Lower lobe of right lung (tissue), 2 donors: ENCODE data around the gene ANKRD55. TPM values are rescaled to one million over a fixed set of nuclear protein-coding genes. Genes with fewer than 3 reads are reported as not detected.
"Not testable (repeated sequence)": the region's sequence is repeated elsewhere in the genome, so short reads cannot be mapped to it uniquely, and the experiment has no call there.

Source experiments
- ATAC-seq, 2 donors: fragments of 200-7000 bp; cut with Tn5 transposase; one replicate each; pipeline ENCODE4 v1.9.1; 2020 to 2022; ENCODE audit warnings: mild to moderate bottlenecking in 2 of 2, moderate library complexity in 2 of 2
- DNase-seq: peaks from one replicate; pipeline ENCODE4 v3.0.0-alpha.2; 2020
- H3K27ac ChIP-seq: fragments of 200-600 bp; one replicate; pipeline ENCODE4 v1.8.0; 2022
- H3K27me3 ChIP-seq: fragments of 200-600 bp; one replicate; pipeline ENCODE4 v1.8.0; 2022; ENCODE audit warnings: low read depth
- H3K36me3 ChIP-seq: fragments of 200-600 bp; one replicate; pipeline ENCODE4 v1.8.0; 2022; ENCODE audit warnings: mild to moderate bottlenecking
- H3K4me1 ChIP-seq: fragments of 200-600 bp; one replicate; pipeline ENCODE4 v1.8.0; 2022
- H3K4me3 ChIP-seq: fragments of 200-600 bp; one replicate; pipeline ENCODE4 v1.8.0; 2022; ENCODE audit warnings: mild to moderate bottlenecking
- H3K9me3 ChIP-seq: fragments of 200-600 bp; one replicate; pipeline ENCODE4 v1.8.0; 2022
- intact Hi-C: fragments of 100-400 bp; cut with DNase I; formaldehyde crosslinking; loops from one replicate; pipeline ENCODE4 v1.11.0; 2022
- total RNA-seq: library from RNA; stranded (reverse); fragmentation: NEBNext Ultra II Directional; extraction: Animal tissue kit (Norgen Biotek cat#: 25700); gene quantifications from one replicate; pipeline ENCODE4 v1.2.1, GENCODE V29; 2021
- TF ChIP-seq, protein P1 (sequence below): fragments of 200-600 bp; IDR thresholded peaks from one replicate; pipeline ENCODE4 v1.8.0; 2022; ENCODE audit warnings: antibody characterized with exemption, mild to moderate bottlenecking
- donor health status: DM: no; HTN: yes; CAD: no; lungs with severe emphysema.

ANKRD55 gene
- total RNA-seq, 1 donor from 2014 or later, result 0.41 TPM

DNA sequence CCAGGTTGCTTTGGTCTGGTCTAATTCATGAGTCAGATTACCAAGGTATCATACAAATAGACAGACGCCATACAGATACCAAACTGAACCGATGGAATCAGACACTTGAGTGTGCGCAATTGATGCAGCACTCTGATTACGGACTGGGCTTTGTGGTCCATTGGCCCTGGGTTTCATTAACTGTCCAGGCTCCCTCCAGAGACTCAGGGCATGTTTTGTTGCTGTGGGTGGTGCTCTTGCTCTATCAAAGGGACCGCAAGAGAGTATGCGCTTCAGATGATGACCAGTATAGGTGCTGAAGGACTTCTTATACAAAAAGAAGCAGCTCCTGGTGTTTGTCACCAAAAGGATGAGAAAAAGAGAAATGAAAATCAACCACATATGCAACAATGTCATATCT, 36.9 kb upstream of the ANKRD55 start:
- intact Hi-C loops, result loop anchor here (5.0 kb wide), 1 partner anchor 567 kb away; no protein-coding TSS in a partner anchor
- no peak overlapping the region for H3K27ac ChIP-seq
- H3K27me3 ChIP-seq, result no peaks in the 10 kb centered on the region
- H3K4me3 ChIP-seq, result no peak overlapping the region
- DNase-seq (no peak), ATAC-seq (peak in 1 of 2 donors; percentile 24)
- peaks cover 18% of the 10 kb centered on the region for H3K4me1 ChIP-seq
- TF ChIP-seq, protein P1, sequence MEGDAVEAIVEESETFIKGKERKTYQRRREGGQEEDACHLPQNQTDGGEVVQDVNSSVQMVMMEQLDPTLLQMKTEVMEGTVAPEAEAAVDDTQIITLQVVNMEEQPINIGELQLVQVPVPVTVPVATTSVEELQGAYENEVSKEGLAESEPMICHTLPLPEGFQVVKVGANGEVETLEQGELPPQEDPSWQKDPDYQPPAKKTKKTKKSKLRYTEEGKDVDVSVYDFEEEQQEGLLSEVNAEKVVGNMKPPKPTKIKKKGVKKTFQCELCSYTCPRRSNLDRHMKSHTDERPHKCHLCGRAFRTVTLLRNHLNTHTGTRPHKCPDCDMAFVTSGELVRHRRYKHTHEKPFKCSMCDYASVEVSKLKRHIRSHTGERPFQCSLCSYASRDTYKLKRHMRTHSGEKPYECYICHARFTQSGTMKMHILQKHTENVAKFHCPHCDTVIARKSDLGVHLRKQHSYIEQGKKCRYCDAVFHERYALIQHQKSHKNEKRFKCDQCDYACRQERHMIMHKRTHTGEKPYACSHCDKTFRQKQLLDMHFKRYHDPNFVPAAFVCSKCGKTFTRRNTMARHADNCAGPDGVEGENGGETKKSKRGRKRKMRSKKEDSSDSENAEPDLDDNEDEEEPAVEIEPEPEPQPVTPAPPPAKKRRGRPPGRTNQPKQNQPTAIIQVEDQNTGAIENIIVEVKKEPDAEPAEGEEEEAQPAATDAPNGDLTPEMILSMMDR, result no peak
- no peaks in the 10 kb centered on the region for H3K9me3 ChIP-seq
- no peaks in the 10 kb centered on the region for H3K36me3 ChIP-seq

DNA sequence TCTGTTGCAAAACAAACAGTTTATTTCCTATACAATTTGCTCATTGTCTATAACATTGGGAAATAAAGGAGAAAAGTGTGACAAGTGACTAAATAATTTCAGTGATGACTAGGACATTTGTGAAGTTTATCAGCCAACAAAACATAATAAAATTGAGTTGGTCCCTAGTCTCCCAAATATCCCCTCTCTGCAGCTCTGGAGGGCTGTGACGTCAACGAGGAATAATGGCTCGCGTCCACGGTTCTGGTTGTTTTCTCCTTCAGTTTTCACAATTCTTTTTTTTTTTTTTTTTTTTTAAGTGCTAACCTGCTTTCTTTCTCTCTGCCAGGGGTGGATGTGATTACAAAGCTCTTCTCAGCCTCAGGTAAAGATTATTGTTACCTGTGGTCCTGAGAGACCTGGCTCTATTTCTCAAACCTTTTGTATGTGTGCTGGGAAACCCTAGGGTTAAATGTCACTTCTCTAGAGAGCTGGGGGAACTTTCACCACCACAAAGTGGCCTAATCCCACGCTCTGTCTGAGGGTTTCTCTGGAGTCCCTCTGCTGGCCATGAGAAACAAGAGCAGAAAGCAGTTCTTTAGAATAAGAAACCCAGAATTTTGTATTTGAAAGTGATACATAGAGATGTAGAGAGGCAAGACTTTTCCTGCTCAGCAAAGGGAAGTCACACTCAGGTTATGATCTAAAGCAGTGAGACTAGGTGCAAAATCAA, 36.2 kb upstream of the ANKRD55 start:
- Histone ChIP-seq H3K4me1 (peaks cover 18% of the 10 kb centered on the region), H3K27ac (no peak overlapping the region), H3K4me3 (no peak overlapping the region), H3K36me3 (no peaks in the 10 kb centered on the region), H3K9me3 (no peaks in the 10 kb centered on the region), H3K27me3 (no peaks in the 10 kb centered on the region)
- ATAC-seq (peak; percentile 62 to 79), DNase-seq (no peak)
- intact Hi-C loops, result loop anchor here (10.0 kb wide), 1 partner anchor 965 kb away; no protein-coding TSS in a partner anchor
- TF ChIP-seq, protein P1, result peak; percentile 47

DNA sequence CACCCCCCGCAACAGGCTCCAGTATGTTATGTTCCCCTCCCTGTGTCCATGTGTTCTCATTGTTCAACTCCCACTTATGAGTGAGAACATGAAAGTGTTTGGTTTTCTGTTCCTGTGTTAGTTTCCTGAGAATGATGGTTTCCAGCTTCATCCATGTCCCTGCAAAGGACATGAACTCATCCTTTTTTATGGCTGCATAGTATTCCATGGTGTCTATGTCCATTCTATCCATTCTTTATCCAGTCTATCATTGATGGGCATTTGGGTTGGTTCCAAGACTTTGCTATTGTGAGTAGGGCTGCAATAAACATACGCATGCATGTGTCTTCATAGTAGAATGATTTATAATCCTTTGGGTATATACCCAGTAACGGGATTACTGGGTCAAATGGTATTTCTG, 35.6 kb upstream of the ANKRD55 start:
- intact Hi-C loops, result loop anchor here (10.0 kb wide), 1 partner anchor 966 kb away; no protein-coding TSS in a partner anchor
- not testable (repeated sequence) for DNase-seq, H3K4me3 ChIP-seq, H3K27ac ChIP-seq, H3K9me3 ChIP-seq, H3K27me3 ChIP-seq, ATAC-seq, H3K36me3 ChIP-seq
- peaks cover 18% of the 10 kb centered on the region for H3K4me1 ChIP-seq

DNA sequence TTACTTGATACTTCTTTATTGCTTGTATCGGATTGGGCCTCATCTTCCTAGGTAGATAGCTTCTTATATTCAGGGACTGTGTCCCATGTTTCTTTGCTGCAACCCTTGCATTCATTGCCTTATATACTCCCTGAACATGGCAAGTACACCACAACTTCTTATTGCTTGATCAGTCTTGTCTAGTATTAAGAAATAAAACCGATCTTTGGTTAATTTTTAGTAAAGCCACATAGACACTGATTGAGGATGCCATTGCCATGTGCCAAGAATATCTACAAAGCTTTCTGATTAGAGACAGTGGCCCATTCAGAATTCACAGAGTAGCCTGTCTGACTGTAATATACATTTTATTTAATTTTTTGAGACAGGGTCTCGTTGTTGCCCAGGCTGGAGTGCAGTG, 34.7 kb upstream of the ANKRD55 start:
- Histone ChIP-seq H3K4me3 (no peak overlapping the region), H3K27me3 (no peaks in the 10 kb centered on the region), H3K36me3 (no peaks in the 10 kb centered on the region), H3K9me3 (no peaks in the 10 kb centered on the region), H3K27ac (no peak overlapping the region), H3K4me1 (peaks cover 18% of the 10 kb centered on the region)
- TF ChIP-seq, protein P1, result no peak
- DNase-seq (no peak), ATAC-seq (no peak)
- intact Hi-C loops, result loop anchor here (10.0 kb wide), 1 partner anchor 967 kb away; no protein-coding TSS in a partner anchor

DNA sequence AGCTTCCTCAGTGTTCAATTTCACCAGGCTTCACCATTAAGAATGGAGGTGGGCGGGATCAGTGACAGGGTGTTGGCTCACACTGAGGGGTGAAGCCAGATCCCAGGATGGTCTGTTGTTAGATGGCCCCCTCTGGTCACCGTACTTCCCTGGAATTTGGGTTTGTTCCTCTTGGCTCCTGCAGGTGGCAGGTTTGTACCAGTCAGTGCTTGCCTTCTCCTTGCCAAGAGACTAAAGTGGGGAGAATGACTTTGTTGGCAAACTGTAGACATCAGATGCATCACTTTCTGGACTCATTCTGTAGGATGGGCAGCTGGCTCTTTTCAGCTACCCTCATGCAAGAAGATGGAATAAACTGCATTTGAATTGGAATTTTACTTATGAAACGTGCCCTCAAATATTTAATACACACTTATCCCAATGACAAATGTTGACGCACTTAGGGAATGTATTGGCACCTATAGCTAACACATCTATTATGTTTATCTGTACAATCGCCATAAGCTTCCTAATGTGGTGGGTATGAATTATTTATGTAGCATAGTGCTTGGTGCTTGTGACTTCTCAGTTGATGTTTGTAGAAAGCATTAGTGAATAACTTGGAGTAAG, 31.4 kb upstream of the ANKRD55 start:
- peaks cover 2% of the 10 kb centered on the region for H3K4me1 ChIP-seq
- DNase-seq (no peak), ATAC-seq (peak; percentile 59 to 77)
- no peak overlapping the region for H3K4me3 ChIP-seq
- no peaks in the 10 kb centered on the region for H3K36me3 ChIP-seq
- intact Hi-C loops, result loop anchor here (10.0 kb wide), 1 partner anchor 970 kb away; no protein-coding TSS in a partner anchor
- H3K9me3 ChIP-seq, result no peaks in the 10 kb centered on the region
- TF ChIP-seq, protein P1, result peak; percentile 63
- no peaks in the 10 kb centered on the region for H3K27me3 ChIP-seq
- H3K27ac ChIP-seq, result no peak overlapping the region

DNA sequence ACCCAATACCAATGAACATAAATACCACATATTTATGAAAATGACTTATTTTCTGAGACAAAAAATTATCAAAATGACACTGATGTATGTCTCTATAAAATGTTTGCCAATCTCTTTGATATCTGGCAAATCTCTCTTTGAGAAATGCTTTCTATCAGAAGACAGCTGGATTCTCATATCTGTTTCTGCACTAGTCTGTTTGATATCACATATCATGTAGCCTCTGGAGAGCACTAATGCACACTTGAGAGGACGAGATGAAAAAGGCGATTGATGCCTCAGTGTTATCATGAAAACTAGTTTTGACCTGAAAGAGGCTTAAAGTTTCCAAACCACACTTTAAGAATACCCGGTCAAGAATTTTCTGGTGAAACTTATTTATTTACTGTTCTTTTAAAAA, 29.1 kb upstream of the ANKRD55 start:
- intact Hi-C loops, result loop anchor here (10.0 kb wide), 1 partner anchor 973 kb away; no protein-coding TSS in a partner anchor
- H3K27ac ChIP-seq, result no peak overlapping the region
- no peak overlapping the region for H3K4me3 ChIP-seq
- no peaks in the 10 kb centered on the region for H3K36me3 ChIP-seq
- no peaks in the 10 kb centered on the region for H3K27me3 ChIP-seq
- H3K4me1 ChIP-seq, result no peaks in the 10 kb centered on the region
- no peak for DNase-seq
- ATAC-seq, result no peak
- TF ChIP-seq, protein P1, result no peak
- no peaks in the 10 kb centered on the region for H3K9me3 ChIP-seq
